ENCODE data around the gene HSF4. TPM values are rescaled to one million over a fixed set of nuclear protein-coding genes. Genes with fewer than 3 reads are reported as not detected.

HSF4 gene
- total RNA-seq, 2 donors from 2014 or later = 24.3 to 48.1 TPM

DNA sequence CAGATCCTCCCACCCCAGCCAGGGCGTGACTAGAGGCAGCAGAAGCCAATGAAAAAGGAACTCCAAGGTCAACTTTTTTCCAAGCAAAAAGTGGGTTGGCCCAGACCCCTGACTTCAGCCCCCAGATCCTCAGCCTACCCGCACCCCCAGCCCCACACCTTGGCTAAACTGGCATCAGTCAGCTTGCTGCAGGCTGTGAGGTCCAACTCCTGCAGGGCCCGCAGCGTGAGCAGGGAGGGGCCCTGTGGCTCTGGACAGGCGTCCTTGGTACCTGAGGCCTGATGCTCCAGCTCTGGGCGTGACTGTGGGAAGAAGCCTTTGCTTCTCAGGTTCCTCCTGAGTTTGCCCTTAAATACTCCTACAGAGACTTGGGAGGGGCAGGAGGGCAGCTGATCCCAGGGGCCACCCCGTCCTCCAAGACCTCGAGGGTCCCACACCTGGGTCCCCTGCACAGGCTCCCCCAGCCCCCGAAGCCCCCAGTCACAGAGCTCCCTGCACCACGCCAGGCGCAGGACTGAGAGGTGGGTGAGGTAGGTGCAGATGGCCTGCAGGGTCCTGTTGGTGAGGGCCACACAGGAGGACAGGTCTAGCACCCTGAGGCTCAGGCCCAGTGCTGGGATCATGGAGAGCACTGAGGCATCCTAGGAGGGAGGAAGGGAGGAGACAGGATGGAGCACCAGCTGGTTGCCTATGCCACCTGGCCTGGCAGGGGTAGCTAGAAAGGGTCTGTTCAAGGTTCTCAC is 43.8 kb downstream of the HSF4 start:
- no peak for ATAC-seq
- DNase-seq = no peak
- intact Hi-C loops (cut with DNase I) = no loop called here

DNA sequence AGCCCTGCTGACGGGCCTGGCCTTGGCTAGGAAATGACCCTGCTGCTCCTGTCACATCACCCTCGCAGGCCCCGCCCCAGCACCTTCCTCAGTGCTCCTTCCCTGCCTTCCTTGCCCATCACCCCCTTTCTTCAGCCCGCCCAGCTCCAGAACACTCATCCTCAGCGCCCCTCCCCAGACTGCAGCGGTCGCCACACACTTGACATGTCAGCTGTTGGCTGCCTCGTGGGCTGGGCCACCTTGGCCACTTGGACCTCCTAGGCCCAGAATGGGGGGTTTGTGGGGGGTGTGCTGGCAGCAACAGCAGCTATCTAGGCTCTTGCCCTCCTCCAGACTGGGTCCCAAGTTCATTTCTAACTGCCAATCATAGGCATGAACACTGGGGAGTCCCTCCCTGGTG is 45.0 kb downstream of the HSF4 start:
- intact Hi-C loops (cut with DNase I) = no loop called here
- DNase-seq = no peak
- no peak for ATAC-seq

- intact Hi-C loops (cut with DNase I) = no loop called here
- peak in 1 of 2 donors; percentile 20 for ATAC-seq
- no peak for DNase-seq
These were observed 45.8 kb downstream of the HSF4 start for GRCh38 chr16:67210069-67210937.

GRCh38 chr16:67211674-67212073 is 47.1 kb downstream of the HSF4 start:
- intact Hi-C loops (cut with DNase I) = no loop called here
- ATAC-seq (no peak), DNase-seq (no peak)

DNA sequence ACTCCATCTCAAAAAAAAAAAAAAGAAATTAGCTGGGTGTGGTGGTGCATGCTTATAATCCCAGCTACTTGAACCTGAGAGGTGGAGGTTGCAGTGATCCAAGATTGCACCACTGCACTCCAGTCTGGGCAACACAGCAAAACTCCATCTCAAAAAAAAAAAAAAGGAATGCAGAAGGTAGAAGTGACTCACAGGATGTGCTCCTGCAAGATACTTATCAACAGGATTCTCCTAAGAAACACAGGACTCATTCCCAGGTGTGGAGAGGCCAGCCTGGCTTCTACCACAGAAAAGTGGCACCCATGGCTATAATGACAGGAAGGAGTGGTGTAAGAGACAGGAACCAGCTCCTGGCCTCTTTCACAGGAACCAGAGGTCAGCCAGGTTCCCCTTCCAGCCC is 48.2 kb downstream of the HSF4 start:
- no peak for DNase-seq
- intact Hi-C loops (cut with DNase I) = no loop called here
- ATAC-seq = no peak

DNA sequence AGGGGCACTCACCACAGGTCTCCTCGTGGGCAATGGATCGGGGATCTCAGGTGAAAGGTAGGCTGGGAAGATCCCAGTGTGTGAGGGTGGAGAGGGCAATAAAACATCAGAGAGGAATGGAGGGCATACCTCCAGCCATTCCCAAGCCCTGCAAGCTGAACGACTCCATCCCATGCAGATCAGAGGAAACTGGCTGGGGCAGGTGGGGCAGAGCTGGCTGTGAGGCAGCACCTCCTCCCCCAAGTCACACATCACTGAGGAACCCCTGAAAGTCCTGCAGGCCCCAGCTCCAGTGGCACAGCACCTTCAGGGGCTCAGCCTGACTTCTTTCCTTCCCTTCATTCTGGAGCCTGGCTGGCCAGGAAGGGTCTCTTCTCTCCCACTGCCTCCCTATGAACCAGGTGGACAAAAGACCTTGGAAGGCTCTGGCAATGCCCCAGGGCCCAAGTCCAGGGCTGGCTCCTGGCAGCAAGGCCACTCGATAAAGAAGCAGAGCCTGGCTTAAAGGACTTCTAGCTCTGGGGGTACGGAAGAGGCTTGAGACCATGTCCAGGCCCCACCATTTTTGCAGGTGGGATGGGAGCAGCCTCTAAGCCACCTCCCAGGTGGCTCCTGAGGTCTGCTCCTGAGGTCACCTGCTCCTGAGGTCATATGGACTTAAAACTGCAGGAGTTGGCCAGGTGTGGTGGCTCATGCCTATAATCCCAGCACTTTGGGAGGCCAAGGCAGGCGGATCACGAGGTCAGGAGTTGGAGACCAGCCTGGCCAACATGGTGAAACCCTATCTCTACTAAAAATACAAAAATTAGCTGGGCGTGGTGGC is 48.9 kb downstream of the HSF4 start:
- DNase-seq (no peak), ATAC-seq (no peak)
- intact Hi-C loops (cut with DNase I) = no loop called here

DNA sequence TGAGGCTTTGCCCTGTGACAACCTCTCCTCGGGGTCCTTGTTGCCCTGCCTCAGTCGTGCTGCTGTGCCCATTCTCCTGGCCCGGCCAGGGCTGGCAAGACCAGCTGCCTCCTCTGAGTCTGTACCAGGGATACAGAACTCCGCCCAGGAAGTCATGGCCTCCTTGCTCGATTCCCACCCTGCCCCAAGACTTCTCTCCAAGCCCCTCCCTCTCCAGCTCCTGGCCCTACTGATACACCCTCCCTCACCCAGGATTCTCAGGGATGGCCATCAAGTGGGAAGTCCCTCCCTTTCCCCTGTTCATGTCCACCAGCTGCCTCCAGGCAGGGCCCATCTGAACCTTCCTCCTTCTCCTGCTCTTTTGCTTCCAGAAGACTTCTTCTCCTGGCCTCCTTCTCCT is 51.2 kb downstream of the HSF4 start:
- intact Hi-C loops (cut with DNase I) = no loop called here
- no peak for DNase-seq
- no peak for ATAC-seq

GRCh38 chr16:67216612-67217490 is 52.3 kb downstream of the HSF4 start:
- intact Hi-C loops (cut with DNase I) = no loop called here
- DNase-seq = peak; percentile 84
- peak; percentile 89 to 90 for ATAC-seq

Small RNA genes lying within 50 kb of the gene (microRNA-seq; reads per million reads assigned to microRNA genes)
- gene MIR328 = 145 to 263 reads per million in 2 donors

Other genes with a start within 250 kb of the HSF4 start
- gene CDH16, start 245.9 kb upstream of the HSF4 start, total RNA-seq = under 1 TPM; 0.39 to 0.47 TPM
- gene RRAD, start 239.2 kb upstream of the HSF4 start, total RNA-seq = 100 to 1,000 TPM in 1 of 2 donors, 10 to 100 TPM in 1; 58.3 to 325 TPM
- gene CIAO2B, start 230.3 kb upstream of the HSF4 start, total RNA-seq = 100 to 1,000 TPM in 1 of 2 donors, 10 to 100 TPM in 1; 92.7 to 120 TPM
- gene CES2, start 229.2 kb upstream of the HSF4 start, total RNA-seq = 10 to 100 TPM; 27.6 to 48.0 TPM
- 1 to 10 TPM in 1 of 2 donors, under 1 TPM in 1; 0.63 to 1.4 TPM for gene CES3, start 203.5 kb upstream of the HSF4 start, total RNA-seq
- 1 to 10 TPM; 5.2 to 8.5 TPM for gene CES4A, start 176.2 kb upstream of the HSF4 start, total RNA-seq
- 10 to 100 TPM; 29.2 to 34.6 TPM for gene CBFB, start 135.6 kb upstream of the HSF4 start, total RNA-seq
- 10 to 100 TPM; 11.0 to 11.8 TPM for gene PHAF1, start 54.8 kb upstream of the HSF4 start, total RNA-seq
- gene B3GNT9, start 13.7 kb upstream of the HSF4 start, total RNA-seq = 10 to 100 TPM; 11.3 to 15.1 TPM
- 10 to 100 TPM; 10.6 to 11.1 TPM for gene TRADD, start 4.8 kb upstream of the HSF4 start, total RNA-seq
- 1 to 10 TPM; 8.0 to 8.5 TPM for gene FBXL8, start 4.8 kb upstream of the HSF4 start, total RNA-seq
- gene NOL3, start 5.8 kb downstream of the HSF4 start, total RNA-seq = 10 to 100 TPM; 58.6 to 80.5 TPM
- 10 to 100 TPM; 16.8 to 18.1 TPM for gene MATCAP1, start 19.2 kb downstream of the HSF4 start, total RNA-seq
- 1 to 10 TPM; 1.9 to 2.0 TPM for gene EXOC3L1, start 25.4 kb downstream of the HSF4 start, total RNA-seq
- 10 to 100 TPM; 34.9 to 46.2 TPM for gene E2F4, start 27.4 kb downstream of the HSF4 start, total RNA-seq
- 1 to 10 TPM; 1.0 to 1.6 TPM for gene ELMO3, start 34.4 kb downstream of the HSF4 start, total RNA-seq
- 10 to 100 TPM; 17.4 to 25.3 TPM for gene TMEM208, start 62.4 kb downstream of the HSF4 start, total RNA-seq
- 10 to 100 TPM; 18.7 to 25.8 TPM for gene FHOD1, start 82.7 kb downstream of the HSF4 start, total RNA-seq
- gene SLC9A5, start 84.2 kb downstream of the HSF4 start, total RNA-seq = 1 to 10 TPM; 1.3 to 1.5 TPM
- 1 to 10 TPM; 1.8 to 2.2 TPM for gene PLEKHG4, start 114.8 kb downstream of the HSF4 start, total RNA-seq
- under 1 TPM in 1 of 2 donors, not detected in 1; 0.16 TPM for gene KCTD19, start 162.0 kb downstream of the HSF4 start, total RNA-seq
- not detected for gene LRRC36, start 162.1 kb downstream of the HSF4 start, total RNA-seq
- gene TPPP3, start 228.8 kb downstream of the HSF4 start, total RNA-seq = 10 to 100 TPM; 22.9 to 40.1 TPM